Measurements from ENCODE around the gene SULT2B1.

DNA sequence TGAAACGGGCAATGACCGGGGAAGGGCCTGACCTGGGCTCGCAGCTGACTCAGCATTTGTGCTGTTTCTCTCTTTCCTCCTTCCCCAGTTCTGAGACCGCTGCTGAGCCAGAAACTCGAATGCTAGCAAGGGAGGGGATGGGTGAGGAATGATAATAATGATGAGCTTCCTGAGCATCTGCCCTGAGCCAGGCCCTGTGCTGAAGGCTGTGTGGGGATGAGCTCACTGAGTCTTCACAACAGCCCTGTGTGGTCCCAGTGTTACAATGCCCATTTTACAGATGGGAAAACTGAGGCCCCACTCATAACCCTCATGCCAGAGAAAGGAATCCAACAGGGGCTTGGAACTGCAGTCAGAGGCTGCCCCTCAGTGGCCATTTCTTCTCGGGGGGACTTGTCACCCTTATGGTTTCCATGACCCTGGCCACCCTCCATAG, 8.1 kb downstream of the SULT2B1 start:
- TF ChIP-seq RAD21 (IDR thresholded peaks at IDR 0.05): peak in 1 of 2 donors; percentile 25
- no peak for TF ChIP-seq CTCF (IDR thresholded peaks at IDR 0.05; ENCODE audit: low read depth, low read length, missing input control)
- TF ChIP-seq MAX (IDR thresholded peaks at IDR 0.05): no peak
- TF ChIP-seq, protein P1, sequence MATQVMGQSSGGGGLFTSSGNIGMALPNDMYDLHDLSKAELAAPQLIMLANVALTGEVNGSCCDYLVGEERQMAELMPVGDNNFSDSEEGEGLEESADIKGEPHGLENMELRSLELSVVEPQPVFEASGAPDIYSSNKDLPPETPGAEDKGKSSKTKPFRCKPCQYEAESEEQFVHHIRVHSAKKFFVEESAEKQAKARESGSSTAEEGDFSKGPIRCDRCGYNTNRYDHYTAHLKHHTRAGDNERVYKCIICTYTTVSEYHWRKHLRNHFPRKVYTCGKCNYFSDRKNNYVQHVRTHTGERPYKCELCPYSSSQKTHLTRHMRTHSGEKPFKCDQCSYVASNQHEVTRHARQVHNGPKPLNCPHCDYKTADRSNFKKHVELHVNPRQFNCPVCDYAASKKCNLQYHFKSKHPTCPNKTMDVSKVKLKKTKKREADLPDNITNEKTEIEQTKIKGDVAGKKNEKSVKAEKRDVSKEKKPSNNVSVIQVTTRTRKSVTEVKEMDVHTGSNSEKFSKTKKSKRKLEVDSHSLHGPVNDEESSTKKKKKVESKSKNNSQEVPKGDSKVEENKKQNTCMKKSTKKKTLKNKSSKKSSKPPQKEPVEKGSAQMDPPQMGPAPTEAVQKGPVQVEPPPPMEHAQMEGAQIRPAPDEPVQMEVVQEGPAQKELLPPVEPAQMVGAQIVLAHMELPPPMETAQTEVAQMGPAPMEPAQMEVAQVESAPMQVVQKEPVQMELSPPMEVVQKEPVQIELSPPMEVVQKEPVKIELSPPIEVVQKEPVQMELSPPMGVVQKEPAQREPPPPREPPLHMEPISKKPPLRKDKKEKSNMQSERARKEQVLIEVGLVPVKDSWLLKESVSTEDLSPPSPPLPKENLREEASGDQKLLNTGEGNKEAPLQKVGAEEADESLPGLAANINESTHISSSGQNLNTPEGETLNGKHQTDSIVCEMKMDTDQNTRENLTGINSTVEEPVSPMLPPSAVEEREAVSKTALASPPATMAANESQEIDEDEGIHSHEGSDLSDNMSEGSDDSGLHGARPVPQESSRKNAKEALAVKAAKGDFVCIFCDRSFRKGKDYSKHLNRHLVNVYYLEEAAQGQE (IDR thresholded peaks at IDR 0.05): no peak
- TF ChIP-seq JUND (IDR thresholded peaks at IDR 0.05): no peak
- no peak for TF ChIP-seq YY1 (IDR thresholded peaks at IDR 0.05)
- no peak for TF ChIP-seq TAF1 (conservative IDR thresholded peaks at IDR 0.05)
- TF ChIP-seq EGR1 (IDR thresholded peaks at IDR 0.05; ENCODE audit: low read depth in 2 of 2): no peak
- TF ChIP-seq SP1 (IDR thresholded peaks at IDR 0.05): no peak
- no peak for TF ChIP-seq ATF3 (IDR thresholded peaks at IDR 0.05)
- no peak for TF ChIP-seq GABPA (IDR thresholded peaks at IDR 0.05 in 1 of 2, conservative IDR thresholded peaks at IDR 0.05 in 1 of 2)
- TF ChIP-seq HNF4G (IDR thresholded peaks at IDR 0.05): no peak
- no peak for TF ChIP-seq NR2F2 (IDR thresholded peaks at IDR 0.05)

Data from liver (tissue), 3 donors.